ENCODE measurements around the gene SLC35F6.

DNA sequence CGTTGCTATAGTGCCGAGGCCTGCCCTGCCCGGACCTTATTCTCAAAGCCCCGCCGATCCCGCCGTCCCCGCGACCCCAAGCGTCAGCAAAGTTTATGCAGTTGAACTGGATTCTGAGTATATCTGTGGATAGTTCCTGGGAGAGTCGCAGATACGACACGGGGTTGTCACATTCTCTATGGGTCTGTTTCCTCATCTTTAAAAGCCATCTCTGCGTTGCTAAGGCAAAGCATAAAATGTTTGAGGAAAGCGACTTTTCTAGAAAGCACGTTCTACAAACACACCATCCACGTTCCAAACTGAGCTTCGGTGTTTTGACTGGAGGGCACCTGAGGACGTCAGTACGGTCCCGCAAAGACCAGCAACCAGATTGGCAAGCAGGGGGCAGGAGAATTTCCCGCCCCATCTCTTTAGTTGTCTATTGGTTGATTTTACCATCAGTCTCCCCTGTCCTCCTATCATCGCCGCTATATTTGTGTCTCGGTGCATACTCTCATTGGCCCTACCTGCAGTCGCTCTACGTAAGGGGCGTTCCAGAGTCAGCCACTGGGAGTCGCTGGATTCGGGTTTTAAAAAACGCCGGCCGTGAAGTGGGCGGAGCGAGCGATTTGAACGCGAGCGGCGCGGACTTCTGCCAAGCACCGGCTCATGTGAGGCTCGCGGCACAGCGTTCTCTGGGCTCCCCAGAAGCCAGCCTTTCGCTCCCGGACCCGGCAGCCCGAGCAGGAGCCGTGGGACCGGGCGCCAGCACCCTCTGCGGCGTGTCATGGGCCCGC lies 21.5 kb downstream of the SLC35F6 start, which contains the start of gene CENPA:
- TF ChIP-seq, protein P1, sequence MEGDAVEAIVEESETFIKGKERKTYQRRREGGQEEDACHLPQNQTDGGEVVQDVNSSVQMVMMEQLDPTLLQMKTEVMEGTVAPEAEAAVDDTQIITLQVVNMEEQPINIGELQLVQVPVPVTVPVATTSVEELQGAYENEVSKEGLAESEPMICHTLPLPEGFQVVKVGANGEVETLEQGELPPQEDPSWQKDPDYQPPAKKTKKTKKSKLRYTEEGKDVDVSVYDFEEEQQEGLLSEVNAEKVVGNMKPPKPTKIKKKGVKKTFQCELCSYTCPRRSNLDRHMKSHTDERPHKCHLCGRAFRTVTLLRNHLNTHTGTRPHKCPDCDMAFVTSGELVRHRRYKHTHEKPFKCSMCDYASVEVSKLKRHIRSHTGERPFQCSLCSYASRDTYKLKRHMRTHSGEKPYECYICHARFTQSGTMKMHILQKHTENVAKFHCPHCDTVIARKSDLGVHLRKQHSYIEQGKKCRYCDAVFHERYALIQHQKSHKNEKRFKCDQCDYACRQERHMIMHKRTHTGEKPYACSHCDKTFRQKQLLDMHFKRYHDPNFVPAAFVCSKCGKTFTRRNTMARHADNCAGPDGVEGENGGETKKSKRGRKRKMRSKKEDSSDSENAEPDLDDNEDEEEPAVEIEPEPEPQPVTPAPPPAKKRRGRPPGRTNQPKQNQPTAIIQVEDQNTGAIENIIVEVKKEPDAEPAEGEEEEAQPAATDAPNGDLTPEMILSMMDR (IDR thresholded peaks at IDR 0.05) = peak in 3 of 4 experiments; percentile 25 to 39 (median 32)
- TF ChIP-seq POLR2A (IDR thresholded peaks at IDR 0.05) (peak in 1 of 2 donors; percentile 12), EP300 (IDR thresholded peaks at IDR 0.05) (no peak), POLR2AphosphoS5 (IDR thresholded peaks at IDR 0.05) (peak; percentile 77)
